GM19025 (cell line): ENCODE data around the gene AP2B1.

ENCODE experiments used
- ATAC-seq: cut with Tn5 transposase; IDR thresholded peaks from one replicate; pipeline ENCODE4 v1.9.1; 2021; ENCODE audit warnings: mild to moderate bottlenecking, low read depth, moderate library complexity; ENCODE audit not compliant: unreplicated experiment

Gene AP2B1

DNA sequence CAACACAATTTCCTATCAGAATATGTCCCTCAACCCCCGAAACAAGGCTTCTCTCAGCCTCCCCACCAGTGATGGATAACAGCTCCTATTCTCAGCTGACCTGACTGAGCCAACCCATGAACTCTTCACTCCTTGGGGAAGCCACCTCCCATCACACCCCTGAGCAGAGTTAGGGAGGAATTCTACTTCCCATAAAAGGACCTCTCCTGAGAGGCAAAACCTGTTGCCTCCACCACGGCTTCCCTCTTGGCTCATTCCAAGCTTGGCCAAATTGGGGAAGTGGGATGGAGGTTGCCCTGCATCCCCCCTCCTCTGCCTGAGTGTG is 138.6 kb downstream of the AP2B1 start:
- ATAC-seq, result no peak

DNA sequence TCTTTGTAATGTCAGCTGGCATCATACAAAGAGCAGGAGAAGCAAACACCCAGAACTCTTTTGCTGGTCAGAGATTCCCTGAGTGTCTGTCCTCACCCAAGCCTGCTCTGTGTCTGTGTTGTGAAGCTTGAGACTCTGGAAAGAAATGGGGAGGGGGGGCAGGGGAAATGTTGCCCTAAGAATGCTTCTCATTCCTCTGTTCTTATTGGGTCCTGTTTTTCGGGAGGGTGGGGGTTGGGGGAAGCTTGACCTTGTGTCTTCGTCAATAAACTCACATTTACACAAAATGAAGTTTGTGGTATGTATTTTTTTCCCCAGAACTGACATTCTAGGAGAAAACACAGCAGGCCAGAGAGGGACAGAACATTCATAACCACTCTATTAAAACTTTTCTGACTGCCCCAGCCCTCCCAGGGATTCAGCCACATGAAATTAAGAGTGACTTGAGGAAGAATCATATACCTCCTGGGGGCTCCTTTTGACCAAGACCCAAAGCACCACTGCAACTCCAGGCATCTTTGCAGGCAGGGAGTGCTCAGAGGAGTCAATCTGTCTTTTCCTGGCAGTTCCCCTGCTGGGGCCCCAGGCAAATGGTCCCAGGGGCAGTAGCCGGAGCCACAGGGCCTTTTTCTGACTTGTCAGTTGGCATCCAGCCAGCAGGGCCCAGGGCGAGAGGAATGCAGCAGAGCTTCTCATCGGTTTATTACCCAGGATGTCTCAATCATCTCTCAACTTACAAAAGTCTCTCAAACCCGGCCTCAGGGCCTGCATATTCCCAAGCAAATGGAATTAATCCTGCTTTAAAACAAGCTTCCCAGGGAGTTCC is 139.2 kb downstream of the AP2B1 start:
- ATAC-seq, result no peak

DNA sequence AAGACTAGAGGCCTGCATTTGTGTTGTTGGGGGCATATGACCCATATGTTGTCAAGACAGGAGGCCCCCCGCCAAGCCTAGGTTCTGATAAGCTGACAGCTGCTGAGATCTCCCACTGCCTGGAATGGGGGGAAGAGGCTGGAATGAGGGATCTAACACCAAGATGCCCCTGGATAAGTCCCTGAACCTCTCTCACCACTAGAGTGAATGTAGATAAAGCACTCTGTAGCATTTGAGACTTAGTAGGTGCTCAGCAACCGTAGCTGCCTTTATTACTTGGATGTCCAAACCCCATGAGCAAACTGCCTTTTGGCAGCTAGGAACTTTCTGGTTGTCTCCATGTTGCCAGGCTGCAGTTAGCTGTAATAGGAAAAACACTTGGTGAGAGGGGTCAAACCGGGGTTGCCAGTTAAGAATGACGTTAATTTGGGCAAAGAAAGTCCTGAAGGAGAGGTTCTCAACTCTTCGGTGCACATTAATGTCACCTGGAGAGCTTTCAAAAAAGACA is 139.9 kb downstream of the AP2B1 start:
- ATAC-seq, result no peak

DNA sequence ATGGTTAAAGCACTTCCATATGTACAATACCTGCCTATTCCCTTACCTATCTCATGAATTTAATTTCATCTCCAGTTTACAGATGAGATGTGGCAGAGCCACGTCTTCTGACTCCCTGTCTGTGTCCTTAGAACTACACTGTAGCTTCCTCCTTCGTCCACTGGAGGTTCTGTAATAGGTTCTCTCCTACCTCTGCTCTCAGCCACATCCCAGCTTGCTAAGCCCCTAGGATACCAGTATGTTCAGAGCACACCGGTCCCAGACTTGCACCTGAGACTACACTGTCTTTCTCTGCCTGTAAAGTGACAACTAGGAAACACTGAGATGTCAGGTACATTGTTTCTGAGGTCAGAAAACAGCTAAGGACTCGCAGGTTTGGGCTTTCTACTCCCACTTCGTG is 140.5 kb downstream of the AP2B1 start:
- ATAC-seq, result no peak

DNA sequence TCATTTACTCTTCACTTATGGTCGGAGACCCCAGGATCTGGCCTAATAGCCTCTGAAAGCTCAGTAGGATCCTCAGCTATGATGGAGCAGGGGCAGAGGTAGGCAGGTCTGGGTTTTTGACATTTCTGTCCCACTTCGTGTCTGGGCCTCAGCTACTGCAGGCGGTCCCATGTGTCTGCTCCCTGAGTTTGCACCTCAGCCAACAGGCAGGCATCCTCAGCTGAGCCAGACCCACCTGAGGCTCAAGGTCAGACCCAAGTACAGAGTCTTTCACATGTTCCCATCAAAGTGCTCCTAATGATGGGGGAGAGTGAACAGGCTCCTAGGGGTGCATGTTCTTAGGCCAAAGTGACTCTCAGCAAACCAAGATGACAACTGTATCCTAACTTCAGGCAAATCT is 141.4 kb downstream of the AP2B1 start:
- ATAC-seq, result no peak

DNA sequence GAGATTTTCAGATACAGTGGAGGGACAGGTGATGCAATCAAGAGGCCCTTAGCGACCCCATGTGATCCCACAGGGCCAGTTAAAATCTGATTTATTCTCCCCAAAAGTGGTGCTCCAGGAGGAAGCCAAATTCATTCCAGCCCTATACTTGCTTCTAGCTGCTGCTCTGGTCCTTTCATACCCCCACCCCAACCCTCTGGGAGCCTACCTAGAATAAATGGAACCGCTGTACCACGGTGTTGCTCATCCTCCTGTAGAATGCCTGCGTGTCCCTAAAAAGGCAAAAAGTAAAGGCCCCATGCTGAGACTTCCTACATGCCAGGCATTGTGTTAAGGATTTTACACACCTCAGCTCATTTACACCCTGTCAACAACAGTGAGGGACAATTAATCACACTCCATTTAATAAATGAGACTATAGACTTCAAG is 142.3 kb downstream of the AP2B1 start:
- ATAC-seq, result no peak

DNA sequence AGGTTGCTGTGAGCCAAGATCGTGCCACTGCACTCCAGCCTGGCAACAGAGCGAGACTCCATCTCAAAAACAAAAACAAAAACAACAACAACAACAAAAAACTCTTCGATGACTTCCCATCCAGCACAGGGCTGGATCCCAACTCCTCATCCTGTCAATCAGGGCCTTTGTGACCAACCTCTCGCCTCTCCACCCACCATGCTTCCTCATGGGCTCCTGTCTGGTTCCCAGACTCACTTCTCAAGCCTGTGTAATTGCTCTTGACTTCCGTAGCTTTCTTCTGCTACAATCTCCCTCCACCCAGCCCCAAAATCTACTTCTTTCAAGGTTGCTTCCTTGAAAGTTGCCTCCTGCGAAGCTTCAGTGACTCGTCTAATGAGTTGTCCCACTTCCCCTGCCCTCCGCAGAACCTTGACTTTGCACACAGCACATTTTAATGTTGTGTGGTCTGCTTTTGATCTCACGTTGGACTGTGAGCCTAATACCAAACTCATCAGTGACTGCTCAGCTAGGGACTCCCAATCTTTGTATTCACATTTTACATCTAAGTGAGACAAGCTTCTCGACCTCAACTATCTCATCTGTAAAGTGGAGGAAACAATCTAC is 143.4 kb downstream of the AP2B1 start:
- no peak for ATAC-seq

DNA sequence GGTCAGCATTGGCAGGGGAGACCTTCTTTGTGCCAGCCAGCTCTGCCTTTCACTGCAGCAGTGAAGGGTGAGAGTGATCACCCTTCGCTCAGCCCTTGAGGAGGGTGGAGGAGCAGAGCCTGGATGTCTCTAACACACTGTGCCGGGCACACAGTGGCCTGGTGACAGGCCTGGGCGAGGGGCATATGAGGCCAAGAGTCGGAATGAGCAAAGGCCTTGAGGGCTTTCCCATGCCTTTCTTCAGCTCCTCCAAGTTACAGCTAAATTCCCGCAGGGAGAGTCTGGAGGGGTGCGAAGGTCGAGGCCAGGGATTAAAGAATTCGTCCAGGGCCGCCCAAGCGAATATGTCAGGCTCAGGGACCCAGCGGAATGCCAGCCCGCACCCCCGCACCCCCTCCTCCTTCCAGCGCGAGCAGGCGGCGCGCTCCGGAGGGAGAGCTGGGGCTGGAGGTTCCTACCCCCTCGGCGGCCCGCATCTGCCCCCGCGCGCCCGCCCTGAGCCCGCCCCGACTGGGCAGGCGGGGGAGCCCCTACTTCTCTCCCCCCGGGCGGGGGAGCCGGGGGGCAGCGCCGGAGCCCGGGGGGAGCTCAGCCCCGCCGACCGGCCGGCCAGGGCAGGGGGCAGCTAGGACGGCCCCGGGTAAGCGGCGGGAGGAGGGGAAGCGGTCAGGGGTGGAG is 144.3 kb downstream of the AP2B1 start, which contains the start of gene RASL10B:
Gene RASL10B, plus strand, starts transcription at position 401 of the 678 bp plus-strand sequence. CDS start 3,546 bp downstream, outside the sequence.
- ATAC-seq, result no peak

DNA sequence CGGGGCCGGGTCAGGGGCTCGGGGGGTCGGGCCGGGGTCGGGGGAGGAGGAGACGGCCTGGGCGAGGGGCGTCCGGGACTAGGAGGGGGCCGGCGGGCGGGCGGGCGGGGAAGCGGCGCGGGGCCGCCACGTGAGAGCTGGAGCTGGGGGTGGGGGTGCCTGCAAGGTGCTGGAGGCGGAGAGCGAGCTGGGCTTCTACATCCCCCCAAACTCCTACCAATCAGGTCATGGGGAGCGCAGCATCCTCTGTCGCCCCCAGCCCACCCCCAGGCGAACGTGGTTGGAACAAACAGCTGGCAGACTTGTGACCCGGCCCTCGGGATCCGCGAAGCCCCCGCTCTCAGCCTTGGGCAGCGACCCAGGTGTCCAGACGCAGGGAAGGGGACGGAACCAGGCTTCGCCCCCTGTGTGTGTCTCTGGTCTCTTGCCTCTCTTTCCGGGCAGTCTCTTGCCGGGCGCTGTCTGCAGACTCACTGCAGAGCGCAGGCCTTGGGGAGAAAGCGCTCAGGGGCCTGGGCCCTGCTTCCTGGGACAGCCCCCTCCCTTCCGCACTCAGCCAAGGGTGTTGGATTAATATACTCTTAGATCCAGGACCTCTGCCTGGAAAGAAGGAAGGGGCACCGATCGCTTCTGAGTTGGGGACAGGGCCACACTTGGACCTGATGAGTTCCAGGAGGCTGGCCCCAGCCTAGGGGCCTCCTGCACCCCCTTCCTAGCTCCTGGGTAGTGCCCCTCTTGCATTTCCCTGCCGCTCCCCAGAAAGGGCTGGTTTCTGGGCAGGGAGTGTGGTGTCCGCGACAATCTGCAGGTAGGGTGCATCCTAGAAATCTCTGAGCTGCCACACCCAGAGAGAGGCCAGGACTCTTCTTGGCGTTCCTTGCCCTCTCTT is 145.0 kb downstream of the AP2B1 start:
- ATAC-seq, result no peak

DNA sequence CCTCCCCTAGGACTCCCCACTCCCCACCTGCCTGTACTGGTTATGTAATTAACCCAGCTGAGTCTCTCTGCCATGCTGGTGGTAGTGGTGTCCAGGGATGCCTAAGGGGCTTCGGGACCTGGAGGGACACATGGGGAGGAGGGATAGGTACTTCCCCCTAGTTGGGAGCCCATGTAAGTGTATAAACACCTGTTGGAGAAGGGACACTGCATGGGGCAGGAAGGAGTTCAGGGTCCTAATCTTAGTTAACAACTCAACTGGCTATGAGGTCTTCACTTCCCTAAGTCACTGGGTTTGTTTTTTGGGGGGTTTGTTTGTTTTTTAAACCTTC is 145.6 kb downstream of the AP2B1 start:
- ATAC-seq, result no peak

DNA sequence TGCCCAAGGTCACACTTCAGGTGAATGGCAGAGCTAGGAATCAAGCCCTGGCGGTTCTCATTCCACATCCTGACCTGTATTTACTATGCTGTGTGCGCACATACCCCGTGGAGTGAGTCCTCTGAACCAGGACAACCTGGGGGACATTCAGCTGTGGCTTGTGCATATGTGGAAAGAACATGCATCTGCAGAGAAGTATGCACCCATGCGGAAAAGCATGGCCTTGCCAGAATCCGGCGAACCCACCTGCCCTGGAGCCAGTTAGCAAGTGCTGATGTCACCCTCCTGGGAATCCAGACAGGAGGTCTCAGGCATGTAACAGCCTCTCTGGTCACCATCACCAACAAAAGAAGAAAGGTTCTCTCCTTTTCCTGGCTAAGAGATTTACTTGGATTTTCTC is 146.2 kb downstream of the AP2B1 start:
- ATAC-seq, result no peak

DNA sequence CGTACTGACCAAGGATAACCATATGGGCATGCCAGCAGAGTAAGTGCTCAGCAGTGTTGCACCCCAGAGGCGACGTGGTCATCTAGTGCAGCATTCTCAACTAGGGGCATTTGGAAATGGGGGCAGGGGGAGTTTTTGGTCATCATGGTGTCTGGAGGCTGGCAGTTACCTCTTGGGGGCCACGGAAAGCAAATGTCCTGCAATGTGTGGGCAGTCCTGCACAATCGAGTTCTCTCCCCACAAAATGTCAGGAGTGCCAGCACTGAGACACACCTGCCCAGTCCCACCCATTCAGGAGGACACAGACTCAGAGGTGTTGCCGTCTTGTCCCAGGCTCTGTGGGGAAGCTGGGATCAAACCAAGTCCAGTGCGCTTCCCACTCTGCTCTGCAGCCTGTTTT is 147.3 kb downstream of the AP2B1 start:
- ATAC-seq, result no peak

DNA sequence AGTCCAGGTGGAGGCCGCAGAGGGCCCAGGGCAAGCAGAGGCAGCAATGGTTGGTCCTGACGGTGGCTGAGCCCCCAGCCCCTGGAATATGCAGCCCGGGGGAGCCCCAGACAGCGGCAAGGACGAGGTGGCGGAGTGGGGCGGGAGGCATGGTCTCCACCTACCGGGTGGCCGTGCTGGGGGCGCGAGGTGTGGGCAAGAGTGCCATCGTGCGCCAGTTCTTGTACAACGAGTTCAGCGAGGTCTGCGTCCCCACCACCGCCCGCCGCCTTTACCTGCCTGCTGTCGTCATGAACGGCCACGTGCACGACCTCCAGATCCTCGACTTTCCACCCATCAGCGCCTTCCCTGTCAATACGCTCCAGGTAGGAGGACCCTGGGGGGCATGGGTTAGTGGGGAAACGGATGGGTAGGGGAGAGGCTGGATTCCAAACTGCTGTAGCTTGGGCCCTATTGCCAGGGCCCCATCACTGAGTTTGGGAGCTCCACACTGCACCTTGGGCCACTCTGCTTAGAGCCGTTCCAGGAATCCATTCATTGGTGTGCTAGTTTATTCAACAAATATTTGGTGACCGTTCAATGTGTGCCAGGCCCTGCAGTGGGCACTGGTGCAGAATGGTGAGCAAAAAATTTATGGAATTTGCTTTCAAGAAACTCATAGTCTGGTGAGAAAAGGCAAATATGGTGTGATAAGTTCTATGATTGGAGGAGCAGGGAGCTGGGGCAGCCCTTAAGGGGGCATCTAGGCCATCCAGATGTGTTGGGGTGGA is 148.1 kb downstream of the AP2B1 start:
- ATAC-seq, result no peak

DNA sequence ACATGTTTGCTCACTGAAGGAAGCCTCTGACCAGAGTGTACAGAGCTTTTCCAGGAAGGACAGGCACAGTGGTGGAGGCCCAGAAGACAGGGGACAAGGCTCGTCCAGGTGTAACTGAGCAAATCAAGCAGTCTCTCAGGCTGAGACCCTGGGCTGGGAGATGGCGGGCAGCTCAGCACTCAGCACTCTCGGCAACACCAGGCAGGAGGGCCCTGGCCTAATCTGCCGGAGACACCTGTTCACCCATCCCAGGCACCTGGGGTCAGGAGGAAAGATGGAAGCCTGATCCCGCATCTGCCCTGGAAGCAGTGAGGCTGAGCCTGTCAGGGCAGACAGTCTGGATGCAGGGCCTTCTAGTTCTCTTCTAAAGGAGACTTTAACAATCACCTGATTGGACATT is 149.1 kb downstream of the AP2B1 start:
- ATAC-seq, result no peak

DNA sequence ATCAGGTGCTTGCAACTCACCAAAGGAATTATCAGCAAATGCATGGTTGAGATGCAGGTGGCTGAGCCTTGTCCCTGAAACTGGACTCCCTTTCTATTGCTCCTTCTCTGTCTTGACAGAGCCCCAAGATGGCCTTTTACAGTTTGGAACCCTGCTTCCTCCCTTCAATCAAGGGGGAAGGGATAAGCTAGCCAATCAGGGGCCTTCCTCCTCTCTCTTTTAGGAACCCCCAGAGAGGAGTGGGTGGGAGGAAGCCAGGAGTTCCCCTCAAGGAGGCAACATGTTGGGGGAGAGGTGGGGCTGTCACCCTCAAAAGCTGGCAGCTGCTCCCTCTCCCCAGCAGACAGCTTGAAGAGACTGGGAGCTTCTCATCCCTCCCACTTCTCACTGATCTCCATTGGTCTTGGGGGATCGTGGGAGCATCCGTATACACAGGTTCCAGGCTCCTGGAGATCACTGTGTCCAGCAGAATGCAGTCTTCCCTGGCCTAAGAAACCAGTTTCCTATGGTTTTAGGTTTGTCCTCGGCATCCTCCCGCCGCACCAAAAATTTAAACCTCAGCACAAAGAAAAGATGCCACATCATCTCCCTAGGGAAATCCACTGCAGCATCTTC is 151.5 kb downstream of the AP2B1 start:
- no peak for ATAC-seq

DNA sequence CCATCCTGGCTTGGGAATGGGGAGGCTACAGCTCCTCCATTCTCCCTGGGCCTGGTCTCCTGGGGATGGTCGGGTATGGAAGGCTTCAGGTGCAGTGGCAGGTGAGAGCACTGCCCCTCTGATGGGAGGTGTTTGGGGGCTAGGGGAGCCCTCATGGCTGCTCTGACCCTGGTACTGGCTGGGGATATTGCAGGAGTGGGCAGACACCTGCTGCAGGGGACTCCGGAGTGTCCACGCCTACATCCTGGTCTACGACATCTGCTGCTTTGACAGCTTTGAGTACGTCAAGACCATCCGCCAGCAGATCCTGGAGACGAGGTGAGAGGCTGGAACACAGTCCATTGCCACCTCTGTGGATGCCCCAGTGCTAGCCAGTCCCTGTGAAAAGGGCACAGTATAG is 153.1 kb downstream of the AP2B1 start:
- no peak for ATAC-seq

DNA sequence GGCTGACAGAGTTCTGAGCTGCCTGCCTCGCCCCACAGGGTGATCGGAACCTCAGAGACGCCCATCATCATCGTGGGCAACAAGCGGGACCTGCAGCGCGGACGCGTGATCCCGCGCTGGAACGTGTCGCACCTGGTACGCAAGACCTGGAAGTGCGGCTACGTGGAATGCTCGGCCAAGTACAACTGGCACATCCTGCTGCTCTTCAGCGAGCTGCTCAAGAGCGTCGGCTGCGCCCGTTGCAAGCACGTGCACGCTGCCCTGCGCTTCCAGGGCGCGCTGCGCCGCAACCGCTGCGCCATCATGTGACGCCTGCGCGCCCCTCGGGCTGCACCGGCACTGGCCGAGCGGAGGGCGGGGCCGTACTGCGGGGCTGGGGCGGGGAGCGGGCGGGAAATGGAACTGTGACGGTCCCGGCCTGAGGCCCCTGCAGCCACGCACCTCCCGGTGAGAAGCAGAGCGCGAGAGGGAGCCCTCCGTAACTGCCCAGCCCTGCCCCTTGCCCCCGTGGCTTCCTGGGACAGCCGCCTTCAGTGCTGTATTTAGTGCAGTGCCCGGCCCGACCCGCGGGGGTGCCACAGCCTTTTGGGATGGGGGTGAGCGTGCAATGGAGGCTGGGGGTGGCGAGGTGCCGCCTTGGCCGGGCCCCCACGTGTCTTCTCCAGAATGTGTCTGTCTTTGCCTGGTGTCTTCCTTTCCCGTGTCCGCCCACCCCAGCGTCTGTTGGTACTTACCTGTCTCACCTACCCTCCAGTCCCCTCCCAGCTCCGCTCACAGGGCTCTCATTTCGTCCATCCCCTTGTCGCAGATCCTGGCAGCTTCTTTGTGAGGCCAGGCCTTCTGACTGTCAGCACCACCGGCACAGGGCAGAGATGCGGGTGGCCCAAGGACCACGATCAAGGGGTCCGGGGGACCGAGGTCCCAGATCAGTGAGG is 154.1 kb downstream of the AP2B1 start:
- no peak for ATAC-seq

DNA sequence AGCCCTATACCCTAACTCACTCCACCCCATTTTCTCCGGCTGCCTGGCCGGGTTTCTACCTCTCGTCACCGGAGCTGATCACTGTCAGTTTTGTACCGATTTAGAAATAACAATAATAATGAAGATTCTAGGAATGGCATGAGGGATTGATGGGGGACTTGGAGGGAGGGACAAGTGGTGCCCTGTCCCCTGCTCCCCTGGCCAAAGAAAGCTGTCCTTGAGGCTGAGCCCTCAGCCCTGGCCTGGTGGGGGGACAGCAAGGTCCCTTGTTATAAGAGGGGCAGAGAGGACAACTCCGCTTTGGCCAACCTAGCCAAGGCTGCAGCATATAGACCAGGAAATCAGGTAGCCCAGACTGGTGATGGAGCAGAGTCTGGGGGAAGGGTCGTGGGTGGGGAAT is 155.4 kb downstream of the AP2B1 start:
- ATAC-seq, result no peak
